T-helper 1 cell treated with Interleukin-12 subunit alpha and Interleukin-12 subunit beta and Interleukin-4 antibody, amounts not matched to agents 30 μg/mL and 1 μg/mL, for 36 hours (primary cell): ENCODE measurements around the gene CLCN7.

ENCODE experiments used
- H3K27ac Mint-ChIP-seq: one replicate; pipeline ENCODE4 v1.8.0; 2021; ENCODE audit warnings: mild to moderate bottlenecking, mixed read lengths
- H3K27me3 Mint-ChIP-seq: one replicate; pipeline ENCODE4 v1.8.0; 2021; ENCODE audit warnings: low read depth, mixed read lengths
- H3K36me3 Mint-ChIP-seq: one replicate; pipeline ENCODE4 v1.8.0; 2021; ENCODE audit warnings: low read depth, mixed read lengths
- H3K4me1 Mint-ChIP-seq: one replicate; pipeline ENCODE4 v1.8.0; 2021; ENCODE audit warnings: low read depth, mixed read lengths
- H3K4me3 Mint-ChIP-seq: one replicate; pipeline ENCODE4 v1.8.0; 2021; ENCODE audit warnings: mild to moderate bottlenecking, moderate library complexity, mixed read lengths
- H3K9me3 Mint-ChIP-seq: one replicate; pipeline ENCODE4 v1.8.0; 2021; ENCODE audit warnings: mixed read lengths

The CLCN7 gene

GRCh38 chr16:1495889-1496262, 21.0 kb upstream of the CLCN7 start:
- no peak overlapping the region for H3K27ac Mint-ChIP-seq
- H3K27me3 Mint-ChIP-seq = no peaks in the 10 kb centered on the region
- H3K4me1 Mint-ChIP-seq = peaks cover 10% of the 10 kb centered on the region
- H3K4me3 Mint-ChIP-seq = no peak overlapping the region
- no peaks in the 10 kb centered on the region for H3K9me3 Mint-ChIP-seq
- peaks cover 7% of the 10 kb centered on the region for H3K36me3 Mint-ChIP-seq

- Mint-ChIP-seq H3K27ac (no peak overlapping the region), H3K4me1 (peaks cover 10% of the 10 kb centered on the region), H3K27me3 (no peaks in the 10 kb centered on the region), H3K36me3 (peaks cover 7% of the 10 kb centered on the region), H3K4me3 (peak overlapping the region; percentile 31), H3K9me3 (no peaks in the 10 kb centered on the region)
Measured at GRCh38 chr16:1495211-1495888, 20.5 kb upstream of the CLCN7 start.

GRCh38 chr16:1494711-1495110, 19.9 kb upstream of the CLCN7 start:
- H3K27me3 Mint-ChIP-seq = no peaks in the 10 kb centered on the region
- no peaks in the 10 kb centered on the region for H3K9me3 Mint-ChIP-seq
- peak overlapping the region; percentile 85 for H3K4me3 Mint-ChIP-seq
- H3K27ac Mint-ChIP-seq = no peak overlapping the region
- H3K4me1 Mint-ChIP-seq = peaks cover 10% of the 10 kb centered on the region
- H3K36me3 Mint-ChIP-seq = peaks cover 7% of the 10 kb centered on the region

GRCh38 chr16:1494129-1494640, 19.4 kb upstream of the CLCN7 start:
- peak overlapping the region; percentile 85 for H3K4me3 Mint-ChIP-seq
- no peak overlapping the region for H3K27ac Mint-ChIP-seq
- no peaks in the 10 kb centered on the region for H3K9me3 Mint-ChIP-seq

GRCh38 chr16:1493746-1494094, 18.9 kb upstream of the CLCN7 start:
- Mint-ChIP-seq H3K4me3 (peak overlapping the region; percentile 85), H3K9me3 (no peaks in the 10 kb centered on the region), H3K36me3 (peaks cover 7% of the 10 kb centered on the region), H3K27me3 (no peaks in the 10 kb centered on the region), H3K27ac (peak overlapping the region; percentile 41), H3K4me1 (peaks cover 10% of the 10 kb centered on the region)

More at GRCh38 chr16:1494129-1494640, 19.4 kb upstream of the CLCN7 start:
- no peaks in the 10 kb centered on the region for H3K27me3 Mint-ChIP-seq
- H3K4me1 Mint-ChIP-seq = peaks cover 10% of the 10 kb centered on the region
- H3K36me3 Mint-ChIP-seq = peaks cover 7% of the 10 kb centered on the region

GRCh38 chr16:1492923-1493745, 18.3 kb upstream of the CLCN7 start, which contains the start of gene TELO2:
Gene TELO2 (plus strand): TSS chr16:1493360. CDS start chr16:1494282, 922 bp downstream.
- Mint-ChIP-seq H3K27me3 (no peaks in the 10 kb centered on the region), H3K4me3 (peak within 1 kb of the TSS; percentile 98), H3K4me1 (peaks cover 10% of the 10 kb centered on the region), H3K36me3 (peaks cover 7% of the 10 kb centered on the region), H3K27ac (peak within 1 kb of the TSS; percentile 100), H3K9me3 (no peaks in the 10 kb centered on the region)

GRCh38 chr16:1492082-1492922, 17.5 kb upstream of the CLCN7 start:
- Mint-ChIP-seq H3K4me1 (peaks cover 10% of the 10 kb centered on the region), H3K4me3 (peak overlapping the region; percentile 98), H3K27me3 (no peaks in the 10 kb centered on the region), H3K9me3 (no peaks in the 10 kb centered on the region), H3K36me3 (peaks cover 7% of the 10 kb centered on the region), H3K27ac (peak overlapping the region; percentile 100)

- H3K4me3 Mint-ChIP-seq = no peak overlapping the region
Measured at GRCh38 chr16:1491327-1491726, 16.5 kb upstream of the CLCN7 start.

GRCh38 chr16:1489077-1489476, 14.2 kb upstream of the CLCN7 start:
- no peaks in the 10 kb centered on the region for H3K9me3 Mint-ChIP-seq
- H3K4me3 Mint-ChIP-seq = no peak overlapping the region
- H3K4me1 Mint-ChIP-seq = peaks cover 10% of the 10 kb centered on the region
- H3K27me3 Mint-ChIP-seq = no peaks in the 10 kb centered on the region
- no peak overlapping the region for H3K27ac Mint-ChIP-seq
- peaks cover 3% of the 10 kb centered on the region for H3K36me3 Mint-ChIP-seq

More at GRCh38 chr16:1491327-1491726, 16.5 kb upstream of the CLCN7 start:
- Mint-ChIP-seq H3K27ac (no peak overlapping the region), H3K27me3 (no peaks in the 10 kb centered on the region), H3K36me3 (peaks cover 3% of the 10 kb centered on the region), H3K4me1 (peaks cover 10% of the 10 kb centered on the region), H3K9me3 (no peaks in the 10 kb centered on the region)

- no peaks in the 10 kb centered on the region for H3K27me3 Mint-ChIP-seq
- H3K27ac Mint-ChIP-seq = no peak within 1 kb of the TSS
- no peaks in the 10 kb centered on the region for H3K9me3 Mint-ChIP-seq
- peaks cover 9% of the 10 kb centered on the region for H3K4me1 Mint-ChIP-seq
- H3K36me3 Mint-ChIP-seq = peaks cover 3% of the 10 kb centered on the region
- H3K4me3 Mint-ChIP-seq = no peak within 1 kb of the TSS
Measured at GRCh38 chr16:1488619-1489018, 13.8 kb upstream of the CLCN7 start, which contains the start of gene PTX4. Gene PTX4 (minus strand): TSS chr16:1488944. CDS start chr16:1488909, 35 bp downstream.

- H3K27me3 Mint-ChIP-seq = no peaks in the 10 kb centered on the region
- H3K27ac Mint-ChIP-seq = no peak overlapping the region
- H3K4me3 Mint-ChIP-seq = no peak overlapping the region
- H3K9me3 Mint-ChIP-seq = no peaks in the 10 kb centered on the region
- peaks cover 3% of the 10 kb centered on the region for H3K36me3 Mint-ChIP-seq
- H3K4me1 Mint-ChIP-seq = peaks cover 9% of the 10 kb centered on the region
Measured at GRCh38 chr16:1488054-1488601, 13.3 kb upstream of the CLCN7 start.

- Mint-ChIP-seq H3K27ac (no peak overlapping the region), H3K27me3 (no peaks in the 10 kb centered on the region), H3K36me3 (no peaks in the 10 kb centered on the region), H3K4me3 (no peak overlapping the region), H3K9me3 (no peaks in the 10 kb centered on the region), H3K4me1 (peaks cover 4% of the 10 kb centered on the region)
Measured at GRCh38 chr16:1487395-1488053, 12.7 kb upstream of the CLCN7 start.

- Mint-ChIP-seq H3K27ac (no peak overlapping the region), H3K36me3 (no peaks in the 10 kb centered on the region), H3K4me3 (no peak overlapping the region), H3K9me3 (no peaks in the 10 kb centered on the region), H3K27me3 (no peaks in the 10 kb centered on the region), H3K4me1 (no peaks in the 10 kb centered on the region)
Measured at GRCh38 chr16:1486551-1487390, 11.9 kb upstream of the CLCN7 start.
